ENCODE results near the gene LKAAEAR1.

The LKAAEAR1 gene

DNA sequence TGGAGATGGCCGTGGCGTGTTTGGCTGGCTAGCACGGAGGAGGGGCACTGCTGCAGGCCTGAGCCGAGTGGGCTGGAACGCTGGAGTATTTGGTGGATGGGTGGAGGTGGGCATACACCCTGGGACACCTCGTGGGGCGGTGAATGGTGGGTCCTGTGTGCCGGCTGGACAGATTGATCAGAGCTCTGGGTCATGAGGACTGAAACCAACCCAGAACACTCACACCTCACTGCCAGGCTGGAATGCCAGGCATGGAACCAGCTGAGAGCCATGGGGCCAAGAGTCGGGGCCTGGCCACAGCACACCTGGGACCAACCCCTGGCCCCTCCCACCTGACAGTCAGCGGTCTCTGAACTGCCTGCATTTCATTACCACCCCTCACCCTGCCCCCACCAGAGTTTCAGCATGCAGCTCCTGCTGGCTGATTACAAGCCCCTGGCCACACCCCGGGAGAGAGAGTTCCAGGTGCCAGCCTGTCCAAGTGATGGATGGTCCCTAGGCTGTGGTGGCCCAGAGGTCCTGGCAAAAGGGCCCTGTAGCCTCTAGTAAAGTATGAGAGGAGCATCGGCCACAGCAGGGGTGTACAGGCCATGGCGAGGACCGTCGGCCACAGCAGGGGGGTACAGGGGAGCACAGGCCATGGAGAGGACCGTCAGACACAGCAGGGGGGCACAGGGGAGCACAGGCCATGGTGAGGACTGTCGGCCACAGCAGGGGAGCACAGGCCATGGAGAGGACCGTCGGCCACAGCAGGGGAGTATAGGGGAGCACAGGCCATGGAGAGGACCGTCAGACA, 19.9 kb upstream of the LKAAEAR1 start:
- no peak overlapping the region for H3K4me3 ChIP-seq (ENCODE audit: low read length)
- TF ChIP-seq, protein P1, sequence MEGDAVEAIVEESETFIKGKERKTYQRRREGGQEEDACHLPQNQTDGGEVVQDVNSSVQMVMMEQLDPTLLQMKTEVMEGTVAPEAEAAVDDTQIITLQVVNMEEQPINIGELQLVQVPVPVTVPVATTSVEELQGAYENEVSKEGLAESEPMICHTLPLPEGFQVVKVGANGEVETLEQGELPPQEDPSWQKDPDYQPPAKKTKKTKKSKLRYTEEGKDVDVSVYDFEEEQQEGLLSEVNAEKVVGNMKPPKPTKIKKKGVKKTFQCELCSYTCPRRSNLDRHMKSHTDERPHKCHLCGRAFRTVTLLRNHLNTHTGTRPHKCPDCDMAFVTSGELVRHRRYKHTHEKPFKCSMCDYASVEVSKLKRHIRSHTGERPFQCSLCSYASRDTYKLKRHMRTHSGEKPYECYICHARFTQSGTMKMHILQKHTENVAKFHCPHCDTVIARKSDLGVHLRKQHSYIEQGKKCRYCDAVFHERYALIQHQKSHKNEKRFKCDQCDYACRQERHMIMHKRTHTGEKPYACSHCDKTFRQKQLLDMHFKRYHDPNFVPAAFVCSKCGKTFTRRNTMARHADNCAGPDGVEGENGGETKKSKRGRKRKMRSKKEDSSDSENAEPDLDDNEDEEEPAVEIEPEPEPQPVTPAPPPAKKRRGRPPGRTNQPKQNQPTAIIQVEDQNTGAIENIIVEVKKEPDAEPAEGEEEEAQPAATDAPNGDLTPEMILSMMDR (conservative IDR thresholded peaks at IDR 0.05; ENCODE audit: low read depth, low read length): no peak
- DNase-seq (ENCODE audit: low read depth): no peak

DNA sequence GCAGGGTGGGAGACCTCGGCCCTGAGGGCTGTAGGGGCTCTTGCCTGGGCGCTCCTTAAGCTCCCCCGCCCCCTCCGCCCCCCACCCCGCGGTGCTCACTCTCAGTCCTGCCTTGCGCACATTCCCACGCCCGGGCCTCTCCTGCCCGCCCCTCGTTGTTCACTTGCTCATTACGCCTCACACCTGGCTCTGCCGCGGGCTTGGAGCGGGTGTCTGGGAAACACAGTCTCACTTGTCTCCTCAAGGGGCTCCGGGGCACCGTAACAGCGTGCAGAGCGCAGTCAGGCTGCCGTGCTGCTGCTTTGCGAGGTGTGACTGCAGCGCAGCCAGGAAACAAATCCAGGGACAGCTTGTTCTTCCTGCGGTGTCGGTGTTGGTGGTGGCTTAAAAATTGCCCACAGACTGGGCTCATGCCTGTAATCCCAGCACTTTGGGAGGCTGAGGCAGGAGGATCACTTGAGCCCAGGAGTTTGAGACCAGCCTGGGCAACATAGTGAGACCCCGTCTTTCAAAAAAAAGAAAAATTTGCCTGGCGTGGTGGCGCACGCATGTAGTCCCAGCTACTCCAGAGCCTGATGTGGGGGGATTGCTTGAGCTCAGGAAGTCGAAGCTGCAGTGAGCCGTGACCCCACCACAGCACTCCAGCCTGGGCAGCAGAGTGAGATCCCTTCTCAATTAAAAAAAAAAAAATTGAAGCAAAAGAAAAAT, 18.6 kb upstream of the LKAAEAR1 start:
- peak overlapping the region; percentile 9 for H3K4me3 ChIP-seq (ENCODE audit: low read length)
- DNase-seq (ENCODE audit: low read depth): no peak
- TF ChIP-seq, protein P1 (conservative IDR thresholded peaks at IDR 0.05; ENCODE audit: low read depth, low read length): no peak

DNA sequence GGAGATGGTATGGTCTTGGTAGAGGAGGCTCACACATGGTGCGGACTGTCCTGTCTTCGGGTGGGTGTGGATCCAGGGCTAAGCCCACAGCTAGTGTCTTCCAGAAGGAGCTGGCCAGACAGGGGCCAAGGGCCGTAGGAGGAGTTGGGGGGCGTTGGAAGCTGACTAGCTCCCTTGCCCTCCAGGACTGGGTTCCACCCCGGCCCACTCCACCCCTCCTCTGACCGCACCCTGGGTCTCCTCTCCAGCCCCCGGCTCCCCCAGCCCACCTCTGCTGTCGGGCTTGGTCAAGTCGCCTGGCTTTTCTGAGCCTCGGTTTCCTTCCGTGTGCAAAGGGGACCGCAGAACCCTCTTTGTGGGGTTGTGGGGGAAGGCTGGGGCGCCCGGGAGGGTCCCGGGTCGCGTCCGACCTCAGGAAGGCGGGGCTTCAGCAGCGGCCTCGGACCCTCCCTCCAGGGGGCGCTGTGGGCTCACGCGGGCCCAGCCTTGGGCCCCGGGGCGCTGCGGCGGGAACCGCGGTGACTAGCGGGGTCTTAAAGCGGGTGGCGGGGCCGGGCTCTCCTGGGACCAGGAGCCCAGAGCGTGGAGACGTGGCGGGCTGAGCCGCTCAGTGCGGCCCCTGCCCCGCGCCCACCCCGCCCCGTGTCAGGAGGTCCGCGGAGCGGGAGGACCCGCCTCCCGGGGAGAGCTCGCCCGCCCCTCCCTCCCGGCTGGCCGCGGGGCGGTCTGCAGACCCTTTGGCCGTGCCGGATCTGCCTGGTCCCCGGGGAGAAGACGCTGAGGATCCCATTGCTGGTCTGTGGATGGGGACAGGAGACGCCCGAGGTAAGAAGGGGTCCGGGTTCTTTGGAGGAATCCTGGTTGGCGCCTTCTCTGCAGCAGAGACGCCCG, 17.8 kb upstream of the LKAAEAR1 start:
- TF ChIP-seq, protein P1 (conservative IDR thresholded peaks at IDR 0.05; ENCODE audit: low read depth, low read length): peak; percentile 72

DNA sequence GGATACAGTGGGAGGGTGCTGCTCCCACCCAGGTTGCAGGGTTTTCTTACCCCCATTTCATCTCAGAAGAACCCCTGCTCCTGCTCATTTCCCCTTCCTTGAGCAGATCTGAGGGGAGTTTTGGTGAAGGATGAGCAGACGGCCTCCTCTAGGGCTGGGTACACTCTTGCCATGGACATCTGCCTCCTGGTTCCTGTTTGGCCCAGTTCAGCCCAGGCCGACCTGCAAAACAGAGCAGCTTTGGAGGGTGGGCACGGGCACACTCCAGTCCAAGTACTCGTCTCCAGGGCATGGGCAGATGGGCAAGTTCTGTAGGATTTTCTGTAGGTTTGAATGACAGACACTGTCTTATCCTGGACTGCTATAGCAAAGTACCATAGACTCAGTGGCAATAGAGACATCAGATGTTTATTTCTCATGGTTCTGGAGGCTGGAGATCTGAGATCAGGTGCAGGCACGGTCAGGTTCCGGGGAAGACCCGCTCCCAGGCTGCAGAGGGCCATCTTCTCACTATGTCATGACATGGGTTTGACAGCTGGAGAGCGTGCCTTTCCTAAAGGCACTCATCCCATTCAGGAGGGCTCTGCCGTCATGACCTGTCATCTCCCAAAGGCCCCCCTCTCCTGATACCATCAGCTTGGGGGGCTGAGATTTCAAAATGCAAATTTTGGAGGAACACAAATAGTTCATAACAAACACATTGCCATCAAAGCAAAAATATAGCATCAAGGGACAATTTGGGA, 16.9 kb upstream of the LKAAEAR1 start:
- no peak for DNase-seq (ENCODE audit: low read depth)
- TF ChIP-seq, protein P1 (conservative IDR thresholded peaks at IDR 0.05; ENCODE audit: low read depth, low read length): no peak
- H3K4me3 ChIP-seq (ENCODE audit: low read length): no peak overlapping the region

More for the DNA sequence above, 17.8 kb upstream of the LKAAEAR1 start:
- no peak for DNase-seq (ENCODE audit: low read depth)
- peak overlapping the region; percentile 9 for H3K4me3 ChIP-seq (ENCODE audit: low read length)

DNA sequence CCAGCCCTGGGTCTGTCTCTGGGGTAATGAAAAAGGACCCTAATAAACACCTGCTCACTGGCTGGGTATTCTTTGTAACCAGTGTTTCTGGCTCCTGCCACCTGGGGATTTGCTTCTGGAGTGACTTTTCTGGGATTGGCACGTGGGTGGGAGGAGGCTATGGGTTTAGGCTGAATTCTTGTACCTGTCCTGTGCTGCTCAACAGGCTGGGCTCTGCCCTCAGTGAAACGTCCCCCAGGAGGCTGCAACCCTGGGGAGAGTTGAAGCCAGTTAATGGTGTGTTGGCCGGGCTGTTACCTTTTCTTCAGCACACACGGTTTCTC, 16.3 kb upstream of the LKAAEAR1 start:
- H3K4me3 ChIP-seq (ENCODE audit: low read length): no peak overlapping the region
- DNase-seq (ENCODE audit: low read depth): no peak
- TF ChIP-seq, protein P1 (conservative IDR thresholded peaks at IDR 0.05; ENCODE audit: low read depth, low read length): no peak

DNA sequence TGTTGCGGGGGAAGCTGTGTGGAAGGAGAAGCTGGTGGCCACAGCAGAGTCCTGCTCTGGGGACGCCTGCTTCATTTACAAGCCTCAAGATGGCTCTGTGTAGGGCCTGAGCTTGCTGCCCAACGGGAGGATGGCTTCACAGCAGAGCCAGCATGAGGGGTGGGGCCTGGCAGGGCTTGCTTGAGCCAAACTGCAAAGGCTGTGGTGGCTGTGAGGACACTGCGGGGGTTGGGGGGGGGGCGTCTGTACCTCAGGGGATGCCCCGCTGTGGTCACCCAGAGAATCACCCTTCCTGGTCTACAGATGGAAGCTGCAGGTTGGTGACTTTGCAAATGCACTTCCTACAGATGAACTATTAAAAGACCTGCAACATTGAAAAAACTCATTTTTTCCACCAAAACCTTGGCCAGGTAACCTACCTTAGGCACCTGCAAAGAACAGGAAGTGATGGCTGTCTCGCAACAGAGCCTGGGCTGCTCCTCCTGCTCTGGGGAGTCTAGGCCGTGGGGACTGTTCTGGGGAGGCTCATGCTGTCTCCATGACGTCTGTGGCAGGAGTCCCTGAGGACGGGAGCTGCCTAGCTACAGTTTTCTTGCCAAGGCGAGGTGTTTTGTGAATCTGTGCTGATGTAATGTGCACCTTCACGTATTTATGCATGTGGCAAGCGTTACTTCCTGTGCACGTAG, 15.8 kb upstream of the LKAAEAR1 start:
- TF ChIP-seq, protein P1 (conservative IDR thresholded peaks at IDR 0.05; ENCODE audit: low read depth, low read length): no peak
- no peak overlapping the region for H3K4me3 ChIP-seq (ENCODE audit: low read length)
- DNase-seq (ENCODE audit: low read depth): no peak
